Hepatic stellate cell (primary cell): Measurements from ENCODE around the gene ASB2.

Experiments used
- DNase-seq: peaks from one replicate; pipeline ENCODE4 v3.0.0; 2011; ENCODE audit warnings: low spot score

ASB2 gene

GRCh38 chr14:93962701-93963601 lies 13.4 kb downstream of the ASB2 start:
- DNase-seq, result no peak

- no peak for DNase-seq
Measured at GRCh38 chr14:93961620-93962019, 14.8 kb downstream of the ASB2 start.

- DNase-seq, result no peak
Measured at GRCh38 chr14:93960774-93961438, 15.5 kb downstream of the ASB2 start.

- DNase-seq, result no peak
Measured at GRCh38 chr14:93960108-93960475, 16.3 kb downstream of the ASB2 start.

GRCh38 chr14:93959239-93960107 lies 16.9 kb downstream of the ASB2 start:
- DNase-seq, result peak; percentile 86

- no peak for DNase-seq
Measured at GRCh38 chr14:93958567-93959238, 17.7 kb downstream of the ASB2 start.

GRCh38 chr14:93957751-93958566 lies 18.4 kb downstream of the ASB2 start:
- no peak for DNase-seq

- no peak for DNase-seq
Measured at GRCh38 chr14:93957333-93957710, 19.0 kb downstream of the ASB2 start.

GRCh38 chr14:93956514-93957332 lies 19.6 kb downstream of the ASB2 start:
- peak; percentile 70 for DNase-seq

- DNase-seq, result no peak
Measured at GRCh38 chr14:93955850-93956481, 20.4 kb downstream of the ASB2 start.

GRCh38 chr14:93954900-93955849 lies 21.2 kb downstream of the ASB2 start:
- no peak for DNase-seq

GRCh38 chr14:93954516-93954830 lies 21.9 kb downstream of the ASB2 start:
- DNase-seq, result no peak

- no peak for DNase-seq
Measured at GRCh38 chr14:93953739-93954515, 22.4 kb downstream of the ASB2 start.

GRCh38 chr14:93953263-93953662 lies 23.1 kb downstream of the ASB2 start:
- no peak for DNase-seq

GRCh38 chr14:93952829-93953228 lies 23.5 kb downstream of the ASB2 start:
- DNase-seq, result no peak

GRCh38 chr14:93951635-93952540 lies 24.5 kb downstream of the ASB2 start:
- no peak for DNase-seq
